Calu3 (cell line): ENCODE data around the gene DUSP10. TPM values are rescaled to one million over a fixed set of nuclear protein-coding genes. Genes with fewer than 3 reads are reported as not detected.

Experiments
- BruUV-seq: library from RNA; stranded (reverse); fragments of 400-500 nt; replicated peaks from 2 replicates; lab custom pipeline; 2021; lab: Mats Ljungman, UMichigan
- CTCF ChIA-PET: fragments of 300-600 bp; sonication (Branson Sonifier 250); formaldehyde crosslinking; loops from one replicate; lab custom pipeline; 2022; ENCODE audit warnings: antibody characterized with exemption; lab: Charles Lee
- DNase-seq: peaks from one replicate; pipeline ENCODE4 v3.0.0; 2022
- H3K27ac Mint-ChIP-seq: one replicate; pipeline ENCODE4 v1.8.0; 2022; ENCODE audit warnings: mixed read lengths; ENCODE audit not compliant: unreplicated experiment
- H3K27me3 Mint-ChIP-seq: one replicate; pipeline ENCODE4 v1.8.0; 2022; ENCODE audit warnings: mixed read lengths; ENCODE audit not compliant: unreplicated experiment
- H3K36me3 Mint-ChIP-seq: one replicate; pipeline ENCODE4 v1.8.0; 2022; ENCODE audit warnings: mild to moderate bottlenecking, moderate library complexity, mixed read lengths; ENCODE audit not compliant: insufficient read depth, unreplicated experiment
- H3K4me1 Mint-ChIP-seq: one replicate; pipeline ENCODE4 v1.8.0; 2022; ENCODE audit warnings: mild to moderate bottlenecking, low read depth, mixed read lengths; ENCODE audit not compliant: unreplicated experiment
- H3K4me3 Mint-ChIP-seq: one replicate; pipeline ENCODE4 v1.8.0; 2022; ENCODE audit warnings: mild to moderate bottlenecking, low read depth, moderate library complexity, mixed read lengths; ENCODE audit not compliant: unreplicated experiment
- H3K9me3 Mint-ChIP-seq: one replicate; pipeline ENCODE4 v1.8.0; 2022; ENCODE audit warnings: low read depth, mixed read lengths; ENCODE audit not compliant: unreplicated experiment
- intact Hi-C: fragments of 100-400 bp; cut with micrococcal nuclease; formaldehyde crosslinking; loops from one replicate; pipeline ENCODE4 v1.10.0; 2022; ENCODE audit not compliant: unreplicated experiment
- total RNA-seq: library from RNA; stranded (reverse); gene quantifications from 2 replicates; pipeline ENCODE4 v1.2.3, GENCODE V29; 2022
- TF ChIP-seq, protein P1 (sequence below): fragments of 200-600 bp; IDR thresholded peaks from one replicate; pipeline ENCODE4 v1.8.0; 2022; ENCODE audit warnings: antibody characterized with exemption; ENCODE audit not compliant: unreplicated experiment

Gene DUSP10
- total RNA-seq, 1 experiment from 2014 or later: 55.1 TPM

DNA sequence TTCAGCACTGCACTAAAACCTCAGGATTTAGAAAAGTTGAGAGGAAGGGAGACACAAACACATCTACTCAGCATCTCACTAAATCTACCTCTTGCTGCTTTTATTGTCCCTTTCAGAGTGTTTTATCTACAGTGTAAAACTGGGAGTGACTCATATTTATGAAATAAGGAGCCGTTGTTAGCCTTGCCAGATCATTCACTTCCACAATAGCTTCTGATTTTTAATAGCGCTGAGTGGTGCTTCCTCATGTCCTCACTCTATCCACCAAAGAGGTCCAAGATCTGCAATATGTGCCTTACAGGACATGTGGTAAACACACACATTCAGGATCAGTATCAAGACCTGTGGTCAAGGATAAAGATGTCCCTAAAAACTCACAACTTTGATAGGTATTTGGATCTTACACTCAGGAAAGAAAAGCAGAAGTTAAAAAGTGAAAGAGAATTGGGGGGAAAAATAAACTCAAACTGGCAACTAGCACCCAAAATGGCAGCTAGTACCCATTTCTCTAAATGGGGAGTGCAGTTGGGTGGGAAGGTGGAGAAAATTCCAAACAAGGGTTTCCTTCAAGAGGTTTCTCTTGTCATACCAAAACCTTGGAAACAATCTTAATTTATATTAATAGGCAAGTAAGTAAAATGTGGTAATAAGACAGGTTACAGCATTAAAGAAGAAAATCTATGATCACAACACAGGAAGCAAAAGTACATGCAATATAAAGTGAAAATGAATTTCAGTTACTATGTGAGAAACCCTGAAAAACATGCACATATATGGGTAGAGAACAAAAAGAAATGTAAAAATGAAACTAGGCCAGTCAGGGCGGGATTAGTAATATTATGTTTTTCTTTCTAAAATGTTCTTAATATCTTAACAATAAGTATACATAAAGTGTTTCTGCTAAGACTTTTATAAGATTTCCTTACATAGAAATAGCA is 15.9 kb downstream of the DUSP10 start:
- Mint-ChIP-seq H3K9me3 (no peaks in the 10 kb centered on the region), H3K4me1 (peaks cover 76% of the 10 kb centered on the region), H3K27ac (peak overlapping the region; percentile 73), H3K36me3 (peaks cover 57% of the 10 kb centered on the region), H3K27me3 (no peaks in the 10 kb centered on the region), H3K4me3 (peak overlapping the region; percentile 35)
- CTCF ChIA-PET: interaction anchor here (0.6 to 1.7 kb wide), 6 partner anchors 10 to 248 kb away, joined by 3 to 6 read pairs (median 4); no protein-coding TSS in a partner anchor
- no peak for DNase-seq
- TF ChIP-seq, protein P1, sequence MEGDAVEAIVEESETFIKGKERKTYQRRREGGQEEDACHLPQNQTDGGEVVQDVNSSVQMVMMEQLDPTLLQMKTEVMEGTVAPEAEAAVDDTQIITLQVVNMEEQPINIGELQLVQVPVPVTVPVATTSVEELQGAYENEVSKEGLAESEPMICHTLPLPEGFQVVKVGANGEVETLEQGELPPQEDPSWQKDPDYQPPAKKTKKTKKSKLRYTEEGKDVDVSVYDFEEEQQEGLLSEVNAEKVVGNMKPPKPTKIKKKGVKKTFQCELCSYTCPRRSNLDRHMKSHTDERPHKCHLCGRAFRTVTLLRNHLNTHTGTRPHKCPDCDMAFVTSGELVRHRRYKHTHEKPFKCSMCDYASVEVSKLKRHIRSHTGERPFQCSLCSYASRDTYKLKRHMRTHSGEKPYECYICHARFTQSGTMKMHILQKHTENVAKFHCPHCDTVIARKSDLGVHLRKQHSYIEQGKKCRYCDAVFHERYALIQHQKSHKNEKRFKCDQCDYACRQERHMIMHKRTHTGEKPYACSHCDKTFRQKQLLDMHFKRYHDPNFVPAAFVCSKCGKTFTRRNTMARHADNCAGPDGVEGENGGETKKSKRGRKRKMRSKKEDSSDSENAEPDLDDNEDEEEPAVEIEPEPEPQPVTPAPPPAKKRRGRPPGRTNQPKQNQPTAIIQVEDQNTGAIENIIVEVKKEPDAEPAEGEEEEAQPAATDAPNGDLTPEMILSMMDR: no peak
- BruUV-seq: no TSS peak
- intact Hi-C loops: loop anchor here (5.0 kb wide), 1 partner anchor 184 kb away; no protein-coding TSS in a partner anchor

DNA sequence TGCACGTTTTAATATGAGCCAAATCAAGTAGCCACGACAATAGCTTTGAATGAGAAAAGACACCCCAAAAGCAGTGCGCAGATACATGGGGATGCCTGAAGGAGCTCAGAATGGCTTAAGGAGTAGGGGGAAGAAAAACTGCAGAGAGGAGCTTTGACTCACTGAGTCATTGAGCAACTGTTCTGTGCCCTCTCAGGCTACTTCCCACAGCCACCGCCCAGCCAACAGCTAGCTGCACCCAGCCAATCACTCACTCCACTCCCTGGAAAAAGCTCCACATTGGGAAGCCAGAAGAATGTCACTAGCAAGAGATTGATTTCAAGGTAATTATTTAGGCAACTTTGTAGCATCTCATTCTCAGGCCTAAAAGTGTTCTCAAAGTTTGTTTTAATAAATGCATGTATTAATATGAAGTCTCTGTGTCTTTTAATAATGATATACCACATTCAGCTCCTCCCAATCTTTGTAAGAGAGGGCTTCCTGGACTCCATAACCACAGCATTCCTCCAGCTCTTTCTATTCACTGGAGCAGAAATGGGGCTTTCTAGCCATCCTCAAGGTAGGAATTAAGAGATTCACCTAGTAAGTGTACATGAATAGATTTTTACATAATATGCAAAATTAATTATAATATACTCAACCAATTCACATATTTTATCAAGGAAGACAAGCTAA is 16.8 kb downstream of the DUSP10 start:
- H3K4me3 Mint-ChIP-seq: peak overlapping the region; percentile 35
- no peaks in the 10 kb centered on the region for H3K27me3 Mint-ChIP-seq
- no peaks in the 10 kb centered on the region for H3K9me3 Mint-ChIP-seq
- CTCF ChIA-PET: interaction anchor here (0.6 to 1.7 kb wide), 6 partner anchors 10 to 247 kb away, joined by 3 to 6 read pairs (median 4); no protein-coding TSS in a partner anchor
- TF ChIP-seq, protein P1: no peak
- no peak for DNase-seq
- no TSS peak for BruUV-seq
- H3K27ac Mint-ChIP-seq: peak overlapping the region; percentile 73
- intact Hi-C loops: loop anchor here (5.0 kb wide), 1 partner anchor 183 kb away; no protein-coding TSS in a partner anchor
- H3K36me3 Mint-ChIP-seq: peaks cover 57% of the 10 kb centered on the region
- peaks cover 81% of the 10 kb centered on the region for H3K4me1 Mint-ChIP-seq

DNA sequence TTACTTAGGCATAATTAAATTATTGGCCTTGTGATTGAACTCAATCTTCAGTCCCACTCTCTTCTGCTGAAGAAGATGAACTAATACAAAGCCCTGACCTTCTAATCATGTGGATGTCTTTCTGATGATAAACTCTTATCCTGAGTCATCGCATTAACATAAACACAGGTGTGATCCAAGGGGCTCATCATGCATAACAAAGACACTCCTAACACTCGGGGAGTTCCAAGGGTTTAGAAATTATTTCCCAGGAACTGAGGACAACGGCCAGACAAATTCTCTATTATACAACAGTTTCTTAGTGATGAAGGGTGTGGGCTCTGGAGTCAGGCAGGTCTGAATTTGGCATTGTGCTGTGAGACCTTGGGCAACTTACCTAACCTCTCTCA is 18.0 kb downstream of the DUSP10 start:
- no peak for DNase-seq
- TF ChIP-seq, protein P1: no peak
- H3K27ac Mint-ChIP-seq: no peak overlapping the region
- no peaks in the 10 kb centered on the region for H3K9me3 Mint-ChIP-seq
- peaks cover 58% of the 10 kb centered on the region for H3K36me3 Mint-ChIP-seq
- CTCF ChIA-PET: no interaction called here
- no peaks in the 10 kb centered on the region for H3K27me3 Mint-ChIP-seq
- peaks cover 81% of the 10 kb centered on the region for H3K4me1 Mint-ChIP-seq
- no peak overlapping the region for H3K4me3 Mint-ChIP-seq
- no TSS peak for BruUV-seq
- intact Hi-C loops: no loop called here

DNA sequence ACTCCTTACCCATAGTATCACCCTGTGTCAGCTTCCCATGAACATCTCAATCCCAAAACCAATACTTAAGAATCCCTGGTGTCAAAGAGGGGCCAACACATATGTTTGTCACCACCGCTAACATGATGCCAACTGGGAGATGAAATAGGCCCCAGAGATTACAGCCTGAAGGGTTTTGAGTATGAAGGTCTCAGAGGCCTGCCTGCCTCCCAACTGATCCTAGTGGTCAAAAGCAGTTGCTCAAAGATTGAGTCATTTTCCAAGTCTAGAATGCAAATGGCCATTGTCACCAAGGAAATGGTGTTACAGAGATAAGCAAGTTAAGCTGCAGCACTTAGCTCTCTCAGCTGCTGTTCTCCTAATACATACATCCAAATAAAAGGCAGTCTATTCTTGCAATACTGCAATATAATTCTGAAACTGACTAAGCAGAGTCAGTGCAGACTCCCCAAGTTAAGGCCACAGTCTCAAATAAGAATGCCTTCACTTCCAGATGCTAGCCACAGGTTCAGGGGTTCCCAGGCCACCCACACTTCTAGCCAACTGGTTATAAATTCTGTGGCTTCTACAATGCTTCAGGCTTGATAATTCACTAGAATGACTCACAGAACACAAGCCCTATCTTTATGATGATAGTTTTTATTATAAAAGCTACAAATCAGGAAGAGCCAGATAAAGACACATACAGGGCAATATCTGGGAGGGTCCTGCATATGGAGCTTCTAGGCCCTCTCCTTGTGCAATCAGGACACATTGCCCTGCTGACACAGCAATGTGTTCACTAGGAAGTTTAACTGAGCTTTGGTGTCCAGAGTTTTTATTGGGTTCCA is 18.7 kb downstream of the DUSP10 start:
- Mint-ChIP-seq H3K27ac (peak overlapping the region; percentile 43), H3K36me3 (peaks cover 54% of the 10 kb centered on the region)
- CTCF ChIA-PET: interaction anchor here (0.6 kb wide), 1 partner anchor 478 kb away, joined by 3 read pairs; no protein-coding TSS in a partner anchor

More for the DNA sequence above, 18.7 kb downstream of the DUSP10 start:
- BruUV-seq: no TSS peak
- Mint-ChIP-seq H3K27me3 (no peaks in the 10 kb centered on the region), H3K9me3 (no peaks in the 10 kb centered on the region), H3K4me3 (no peak overlapping the region), H3K4me1 (peaks cover 81% of the 10 kb centered on the region)
- DNase-seq: no peak
- TF ChIP-seq, protein P1: no peak
- intact Hi-C loops: no loop called here
